ENCODE results near the gene THSD4.

The THSD4 gene

GRCh38 chr15:71449363-71449762, 334.1 kb downstream of the THSD4 start:
- Histone ChIP-seq H3K4me3 (ENCODE audit: low read length) (no peak overlapping the region), H3K4me1 (ENCODE audit: control insufficient read depth, insufficient read depth, low read length) (peaks cover 40% of the 10 kb centered on the region), H3K9me3 (ENCODE audit: control insufficient read depth, low read length) (no peaks in the 10 kb centered on the region), H3K36me3 (ENCODE audit: control insufficient read depth, insufficient read depth, low read length) (no peaks in the 10 kb centered on the region), H3K27me3 (ENCODE audit: control insufficient read depth, insufficient read depth, low read length) (no peaks in the 10 kb centered on the region), H3K9ac (ENCODE audit: low read length) (no peak overlapping the region)

- Histone ChIP-seq H3K36me3 (ENCODE audit: control insufficient read depth, insufficient read depth, low read length) (no peaks in the 10 kb centered on the region), H3K4me3 (ENCODE audit: low read length) (no peak overlapping the region), H3K9ac (ENCODE audit: low read length) (no peak overlapping the region), H3K9me3 (ENCODE audit: control insufficient read depth, low read length) (no peaks in the 10 kb centered on the region), H3K27me3 (ENCODE audit: control insufficient read depth, insufficient read depth, low read length) (no peaks in the 10 kb centered on the region), H3K4me1 (ENCODE audit: control insufficient read depth, insufficient read depth, low read length) (peaks cover 46% of the 10 kb centered on the region)
Observed at GRCh38 chr15:71449956-71450355, 334.7 kb downstream of the THSD4 start.

- H3K9me3 ChIP-seq (ENCODE audit: control insufficient read depth, low read length), result no peaks in the 10 kb centered on the region
- H3K36me3 ChIP-seq (ENCODE audit: control insufficient read depth, insufficient read depth, low read length), result no peaks in the 10 kb centered on the region
- H3K27me3 ChIP-seq (ENCODE audit: control insufficient read depth, insufficient read depth, low read length), result no peaks in the 10 kb centered on the region
- no peak overlapping the region for H3K9ac ChIP-seq (ENCODE audit: low read length)
- peaks cover 57% of the 10 kb centered on the region for H3K4me1 ChIP-seq (ENCODE audit: control insufficient read depth, insufficient read depth, low read length)
- H3K4me3 ChIP-seq (ENCODE audit: low read length), result no peak overlapping the region
Observed at GRCh38 chr15:71451130-71451529, 335.9 kb downstream of the THSD4 start.

DNA sequence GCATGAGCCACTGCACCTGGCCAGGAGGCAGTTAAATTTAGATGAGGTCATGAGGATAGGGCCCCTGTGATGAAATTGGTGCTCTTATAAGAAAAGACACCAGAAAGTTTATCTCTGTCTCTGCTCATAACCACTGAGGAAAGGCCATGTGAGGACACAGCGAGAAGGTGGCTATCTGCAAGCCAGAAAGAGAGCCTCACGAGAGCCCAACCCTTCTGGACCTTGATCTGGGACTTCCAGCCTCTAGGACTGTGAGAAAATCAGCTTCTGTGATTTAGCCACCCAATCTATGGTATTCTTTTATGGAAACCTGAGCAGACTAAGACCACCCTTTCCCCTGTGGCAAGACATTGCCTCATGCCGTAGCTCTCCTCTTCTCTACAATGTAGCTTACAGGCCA, 337.6 kb downstream of the THSD4 start:
- no peaks in the 10 kb centered on the region for H3K36me3 ChIP-seq (ENCODE audit: control insufficient read depth, insufficient read depth, low read length)
- no peaks in the 10 kb centered on the region for H3K9me3 ChIP-seq (ENCODE audit: control insufficient read depth, low read length)
- H3K9ac ChIP-seq (ENCODE audit: low read length), result no peak overlapping the region
- no peaks in the 10 kb centered on the region for H3K27me3 ChIP-seq (ENCODE audit: control insufficient read depth, insufficient read depth, low read length)
- H3K4me3 ChIP-seq (ENCODE audit: low read length), result no peak overlapping the region
- H3K4me1 ChIP-seq (ENCODE audit: control insufficient read depth, insufficient read depth, low read length), result peaks cover 54% of the 10 kb centered on the region

DNA sequence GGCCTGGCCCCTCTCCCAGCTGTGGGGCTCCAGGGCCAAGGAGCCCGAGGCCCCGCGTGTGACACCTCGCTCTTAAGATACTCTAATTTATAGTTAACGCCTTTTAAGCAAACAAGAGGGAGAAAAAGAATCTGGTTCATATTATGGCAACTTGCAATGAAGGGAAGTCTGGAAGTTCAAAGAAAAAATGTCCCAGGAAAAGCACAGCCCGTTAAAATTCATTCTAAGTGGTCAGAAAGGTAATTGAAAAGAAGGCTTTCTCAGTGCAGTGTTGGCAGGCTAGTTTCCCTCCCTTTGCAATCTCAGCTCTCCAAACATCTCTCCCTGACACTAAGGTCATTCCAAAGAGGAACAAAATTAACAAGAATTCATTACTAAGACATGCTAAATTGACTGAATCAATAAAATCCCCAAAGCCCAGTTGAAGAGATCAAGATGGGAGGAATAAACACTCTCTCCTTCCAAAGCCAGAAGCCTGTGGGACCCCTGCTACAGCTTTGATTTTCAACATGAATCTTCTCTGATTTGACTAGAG, 339.3 kb downstream of the THSD4 start:
- no peak overlapping the region for H3K4me3 ChIP-seq (ENCODE audit: low read length)
- H3K9me3 ChIP-seq (ENCODE audit: control insufficient read depth, low read length), result no peaks in the 10 kb centered on the region
- H3K27me3 ChIP-seq (ENCODE audit: control insufficient read depth, insufficient read depth, low read length), result no peaks in the 10 kb centered on the region
- no peak overlapping the region for H3K9ac ChIP-seq (ENCODE audit: low read length)
- H3K4me1 ChIP-seq (ENCODE audit: control insufficient read depth, insufficient read depth, low read length), result peaks cover 45% of the 10 kb centered on the region
- no peaks in the 10 kb centered on the region for H3K36me3 ChIP-seq (ENCODE audit: control insufficient read depth, insufficient read depth, low read length)

- no peaks in the 10 kb centered on the region for H3K36me3 ChIP-seq (ENCODE audit: control insufficient read depth, insufficient read depth, low read length)
- H3K4me3 ChIP-seq (ENCODE audit: low read length), result no peak overlapping the region
- H3K27me3 ChIP-seq (ENCODE audit: control insufficient read depth, insufficient read depth, low read length), result no peaks in the 10 kb centered on the region
- H3K9ac ChIP-seq (ENCODE audit: low read length), result no peak overlapping the region
- H3K4me1 ChIP-seq (ENCODE audit: control insufficient read depth, insufficient read depth, low read length), result peaks cover 45% of the 10 kb centered on the region
- H3K9me3 ChIP-seq (ENCODE audit: control insufficient read depth, low read length), result no peaks in the 10 kb centered on the region
Observed at GRCh38 chr15:71455107-71455506, 339.8 kb downstream of the THSD4 start.

GRCh38 chr15:71455878-71456277, 340.6 kb downstream of the THSD4 start:
- Histone ChIP-seq H3K27me3 (ENCODE audit: control insufficient read depth, insufficient read depth, low read length) (no peaks in the 10 kb centered on the region), H3K4me3 (ENCODE audit: low read length) (no peak overlapping the region), H3K9ac (ENCODE audit: low read length) (no peak overlapping the region), H3K36me3 (ENCODE audit: control insufficient read depth, insufficient read depth, low read length) (no peaks in the 10 kb centered on the region), H3K9me3 (ENCODE audit: control insufficient read depth, low read length) (no peaks in the 10 kb centered on the region), H3K4me1 (ENCODE audit: control insufficient read depth, insufficient read depth, low read length) (peaks cover 49% of the 10 kb centered on the region)

- Histone ChIP-seq H3K9me3 (ENCODE audit: control insufficient read depth, low read length) (no peaks in the 10 kb centered on the region), H3K36me3 (ENCODE audit: control insufficient read depth, insufficient read depth, low read length) (no peaks in the 10 kb centered on the region), H3K27me3 (ENCODE audit: control insufficient read depth, insufficient read depth, low read length) (no peaks in the 10 kb centered on the region), H3K4me1 (ENCODE audit: control insufficient read depth, insufficient read depth, low read length) (peaks cover 46% of the 10 kb centered on the region), H3K9ac (ENCODE audit: low read length) (no peak overlapping the region), H3K4me3 (ENCODE audit: low read length) (no peak overlapping the region)
Observed at GRCh38 chr15:71456362-71456761, 341.1 kb downstream of the THSD4 start.

GRCh38 chr15:71456811-71457210, 341.5 kb downstream of the THSD4 start:
- H3K27me3 ChIP-seq (ENCODE audit: control insufficient read depth, insufficient read depth, low read length), result no peaks in the 10 kb centered on the region
- no peak overlapping the region for H3K4me3 ChIP-seq (ENCODE audit: low read length)
- peaks cover 41% of the 10 kb centered on the region for H3K4me1 ChIP-seq (ENCODE audit: control insufficient read depth, insufficient read depth, low read length)
- H3K9ac ChIP-seq (ENCODE audit: low read length), result no peak overlapping the region
- no peaks in the 10 kb centered on the region for H3K9me3 ChIP-seq (ENCODE audit: control insufficient read depth, low read length)
- no peaks in the 10 kb centered on the region for H3K36me3 ChIP-seq (ENCODE audit: control insufficient read depth, insufficient read depth, low read length)

DNA sequence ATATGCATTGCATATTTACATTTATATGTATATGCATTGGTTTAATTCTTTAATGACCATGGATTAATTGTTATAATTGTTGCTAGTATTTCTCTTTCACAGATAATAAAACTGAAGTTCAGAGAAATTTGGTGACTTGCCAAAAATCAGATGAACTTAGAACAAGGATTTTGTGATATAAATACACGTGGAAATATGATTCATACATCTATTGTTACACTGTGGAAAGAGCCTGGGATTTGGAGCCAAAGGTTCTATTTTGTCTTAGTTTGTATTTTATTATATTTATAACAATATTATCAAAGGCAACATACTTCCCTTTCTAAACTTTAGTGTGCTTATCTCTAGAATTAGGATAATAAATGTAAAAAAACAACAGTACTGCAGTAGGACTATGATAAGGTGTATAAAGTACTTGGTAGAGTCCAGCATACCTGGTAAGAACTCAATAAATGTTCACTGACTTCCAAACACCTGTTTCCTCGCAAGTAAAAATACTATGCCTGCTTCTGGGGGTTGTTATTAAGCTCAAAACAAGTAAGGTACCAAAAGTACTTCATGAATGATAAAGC, 342.9 kb downstream of the THSD4 start:
- Histone ChIP-seq H3K4me3 (ENCODE audit: low read length) (no peak overlapping the region), H3K9me3 (ENCODE audit: control insufficient read depth, low read length) (no peaks in the 10 kb centered on the region), H3K4me1 (ENCODE audit: control insufficient read depth, insufficient read depth, low read length) (peaks cover 33% of the 10 kb centered on the region), H3K9ac (ENCODE audit: low read length) (no peak overlapping the region), H3K36me3 (ENCODE audit: control insufficient read depth, insufficient read depth, low read length) (no peaks in the 10 kb centered on the region), H3K27me3 (ENCODE audit: control insufficient read depth, insufficient read depth, low read length) (no peaks in the 10 kb centered on the region)

GRCh38 chr15:71461748-71462147, 346.5 kb downstream of the THSD4 start:
- no peaks in the 10 kb centered on the region for H3K36me3 ChIP-seq (ENCODE audit: control insufficient read depth, insufficient read depth, low read length)
- H3K27me3 ChIP-seq (ENCODE audit: control insufficient read depth, insufficient read depth, low read length), result no peaks in the 10 kb centered on the region
- peaks cover 10% of the 10 kb centered on the region for H3K4me1 ChIP-seq (ENCODE audit: control insufficient read depth, insufficient read depth, low read length)
- no peaks in the 10 kb centered on the region for H3K9me3 ChIP-seq (ENCODE audit: control insufficient read depth, low read length)
- H3K4me3 ChIP-seq (ENCODE audit: low read length), result no peak overlapping the region
- H3K9ac ChIP-seq (ENCODE audit: low read length), result no peak overlapping the region

DNA sequence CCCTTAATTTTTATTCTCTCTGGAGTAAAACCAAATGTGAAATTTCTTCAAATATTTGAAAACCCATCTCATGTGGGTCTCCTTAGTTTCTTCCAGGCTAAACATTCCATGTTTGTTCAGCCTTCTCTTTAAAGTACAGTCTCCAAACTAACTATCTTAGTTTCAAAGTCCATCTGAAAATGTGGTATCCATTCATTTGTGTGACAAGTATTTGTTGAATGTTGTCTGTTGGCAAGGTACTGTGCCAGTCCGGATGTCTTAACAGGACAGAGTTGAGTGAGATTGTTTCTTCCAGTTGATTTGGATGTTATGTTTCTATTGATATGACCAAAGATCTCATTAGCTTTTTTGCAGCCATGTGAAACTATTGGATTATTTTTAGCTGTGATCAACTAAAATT, 347.4 kb downstream of the THSD4 start:
- no peak overlapping the region for H3K4me3 ChIP-seq (ENCODE audit: low read length)
- H3K9me3 ChIP-seq (ENCODE audit: control insufficient read depth, low read length), result no peaks in the 10 kb centered on the region
- no peaks in the 10 kb centered on the region for H3K27me3 ChIP-seq (ENCODE audit: control insufficient read depth, insufficient read depth, low read length)
- peaks cover 6% of the 10 kb centered on the region for H3K4me1 ChIP-seq (ENCODE audit: control insufficient read depth, insufficient read depth, low read length)
- no peaks in the 10 kb centered on the region for H3K36me3 ChIP-seq (ENCODE audit: control insufficient read depth, insufficient read depth, low read length)
- no peak overlapping the region for H3K9ac ChIP-seq (ENCODE audit: low read length)

GRCh38 chr15:71463156-71463665, 347.9 kb downstream of the THSD4 start:
- Histone ChIP-seq H3K27me3 (ENCODE audit: control insufficient read depth, insufficient read depth, low read length) (no peaks in the 10 kb centered on the region), H3K4me3 (ENCODE audit: low read length) (no peak overlapping the region), H3K9me3 (ENCODE audit: control insufficient read depth, low read length) (no peaks in the 10 kb centered on the region), H3K36me3 (ENCODE audit: control insufficient read depth, insufficient read depth, low read length) (no peaks in the 10 kb centered on the region), H3K9ac (ENCODE audit: low read length) (no peak overlapping the region), H3K4me1 (ENCODE audit: control insufficient read depth, insufficient read depth, low read length) (peaks cover 4% of the 10 kb centered on the region)
